ENCODE measurements around the gene SEPTIN10.
A peak's percentile ranks its signal among the peaks of the same experiment; 100 is the strongest.
"Not testable (repeated sequence)": the region's sequence is repeated elsewhere in the genome, so short reads cannot be mapped to it uniquely, and the experiment has no call there.

SEPTIN10 gene

DNA sequence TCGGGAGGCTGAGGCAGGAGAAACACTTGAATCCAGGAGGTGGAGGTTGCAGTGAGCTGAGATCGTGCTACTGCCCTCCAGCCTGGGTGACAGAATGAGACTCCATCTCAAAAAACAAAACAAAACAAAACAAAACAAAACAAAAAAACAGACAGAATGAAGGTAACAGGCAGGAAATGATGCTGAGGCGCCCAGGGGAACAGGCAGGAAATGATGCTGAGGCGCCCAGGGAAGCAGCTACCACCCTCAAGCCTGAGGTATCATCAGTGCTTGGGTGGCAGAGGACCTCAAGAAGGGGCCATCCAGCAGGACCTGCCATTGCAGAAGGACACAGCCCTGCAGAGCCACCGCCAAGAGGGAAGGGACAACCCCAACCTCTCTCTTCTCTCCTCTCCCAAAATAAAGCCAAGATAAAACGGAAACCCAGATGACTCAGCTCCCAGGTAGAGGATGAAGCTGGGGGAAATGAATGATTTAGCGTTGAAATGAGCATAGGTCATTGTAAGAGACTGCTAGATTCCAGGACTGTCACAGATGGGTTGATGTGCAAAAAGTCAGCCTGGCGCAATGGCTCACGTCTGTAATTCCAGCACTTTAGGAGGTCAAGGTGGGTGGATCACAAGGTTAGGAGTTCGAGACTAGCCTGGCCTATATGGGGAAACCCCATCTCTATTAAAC, 19.7 kb upstream of the SEPTIN10 start:
- no peak for DNase-seq

DNA sequence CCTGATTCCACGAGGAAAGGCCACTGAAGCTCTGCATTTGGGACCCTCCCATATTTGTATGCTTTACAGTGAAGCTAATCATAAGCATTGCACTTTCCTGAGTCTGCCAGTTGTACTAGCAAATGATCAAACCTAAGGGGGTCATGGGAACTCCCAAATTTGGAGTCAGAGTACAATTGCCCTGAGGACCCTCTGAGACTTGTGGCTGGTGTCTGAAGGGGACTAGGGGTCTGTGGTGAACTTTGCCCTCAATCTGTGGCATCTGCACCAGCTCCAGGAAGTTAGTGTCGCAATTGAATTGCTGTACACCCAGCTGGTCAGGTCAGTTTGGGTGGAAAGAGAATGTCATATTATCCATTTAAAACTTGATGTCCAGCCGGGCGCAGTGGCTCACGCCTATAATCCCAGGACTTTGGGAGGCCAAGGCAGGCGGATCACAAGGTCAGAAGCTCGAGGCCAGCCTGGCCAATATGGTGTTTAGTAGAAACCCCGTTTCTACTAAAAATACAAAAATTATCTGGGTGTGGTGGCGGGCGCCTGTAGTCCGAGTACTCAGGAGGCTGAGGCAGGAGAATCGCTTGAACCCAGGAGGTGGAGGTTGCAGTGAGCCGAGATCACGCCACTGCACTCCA, 18.5 kb upstream of the SEPTIN10 start:
- DNase-seq, result no peak

DNA sequence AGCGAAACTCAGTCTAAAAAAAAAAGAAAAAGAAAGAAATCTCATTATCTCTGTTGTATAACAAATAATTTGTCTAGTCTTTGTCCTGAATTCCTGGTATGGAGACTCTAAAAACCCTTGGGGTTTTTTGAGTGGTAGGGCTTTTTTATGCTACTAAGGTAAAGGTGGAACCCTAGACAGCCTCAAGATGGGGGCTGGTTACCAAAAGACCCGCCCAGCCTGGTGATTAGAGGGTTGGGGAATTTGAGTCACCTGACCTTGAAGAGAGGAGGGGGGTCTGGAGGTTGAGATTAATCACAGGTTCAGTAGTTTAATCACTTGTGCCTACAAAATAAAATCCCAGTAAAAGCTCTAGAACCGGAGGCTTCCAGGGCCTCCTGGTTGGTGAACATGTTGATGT, 18.0 kb upstream of the SEPTIN10 start:
- no peak for DNase-seq

- no peak for DNase-seq
These were observed 17.0 kb upstream of the SEPTIN10 start for GRCh38 chr2:109630441-109631430.

DNA sequence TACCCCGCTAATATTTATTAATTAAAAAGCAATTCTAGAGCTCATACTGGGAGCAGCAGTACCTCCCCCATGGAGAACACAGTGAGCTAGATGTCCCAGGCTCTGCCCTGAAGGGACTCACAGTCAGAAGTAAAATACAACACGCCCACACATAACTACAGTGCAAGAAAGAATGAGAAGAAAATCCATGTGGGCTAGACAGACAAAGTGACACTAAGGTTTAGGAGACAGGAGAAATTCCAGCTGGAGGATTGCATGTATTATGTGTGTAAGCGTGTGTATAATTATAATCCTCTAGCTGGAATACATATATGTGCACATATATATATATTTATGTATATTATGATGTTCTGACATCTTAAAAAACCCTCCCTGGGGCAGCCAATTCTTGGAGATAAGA, 16.1 kb upstream of the SEPTIN10 start:
- DNase-seq, result no peak

DNA sequence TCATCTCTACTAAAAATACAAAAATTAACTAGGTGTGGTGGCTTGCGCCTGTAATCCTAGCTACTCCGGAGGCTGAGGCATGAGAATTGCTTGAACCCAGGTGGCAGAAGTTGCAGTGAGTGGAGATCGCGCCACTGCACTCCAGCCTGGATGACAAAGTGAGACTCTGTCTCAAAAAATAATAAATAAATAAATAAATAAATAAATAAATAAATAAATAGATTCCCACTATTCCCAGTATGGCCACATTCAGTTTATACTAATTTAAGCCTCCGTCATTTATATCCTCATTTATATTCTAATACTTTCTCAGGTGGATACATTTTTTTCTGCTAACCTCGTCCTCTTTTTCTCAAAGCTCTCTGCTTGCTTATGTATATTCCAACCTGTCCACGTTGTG, 14.6 kb upstream of the SEPTIN10 start:
- not testable (repeated sequence) for DNase-seq

DNA sequence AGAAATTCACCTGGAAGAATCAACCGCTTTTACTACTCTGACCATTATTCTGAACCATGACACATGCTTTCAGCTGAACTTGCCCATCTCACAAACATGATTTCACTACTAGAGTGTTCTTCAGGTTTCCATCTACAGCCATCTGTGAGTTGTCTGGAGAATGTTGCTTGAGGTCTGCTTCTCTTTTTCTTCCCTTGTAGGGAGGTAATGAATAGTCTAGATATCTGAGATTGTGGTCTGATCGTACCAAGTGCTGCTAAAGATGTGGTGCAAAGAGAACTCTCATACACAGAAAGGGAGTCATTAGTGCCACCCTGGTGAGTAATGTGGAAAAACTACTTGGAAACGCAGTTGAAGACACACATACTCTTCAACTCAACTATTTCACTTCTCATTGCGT, 10.6 kb upstream of the SEPTIN10 start:
- DNase-seq, result no peak

DNA sequence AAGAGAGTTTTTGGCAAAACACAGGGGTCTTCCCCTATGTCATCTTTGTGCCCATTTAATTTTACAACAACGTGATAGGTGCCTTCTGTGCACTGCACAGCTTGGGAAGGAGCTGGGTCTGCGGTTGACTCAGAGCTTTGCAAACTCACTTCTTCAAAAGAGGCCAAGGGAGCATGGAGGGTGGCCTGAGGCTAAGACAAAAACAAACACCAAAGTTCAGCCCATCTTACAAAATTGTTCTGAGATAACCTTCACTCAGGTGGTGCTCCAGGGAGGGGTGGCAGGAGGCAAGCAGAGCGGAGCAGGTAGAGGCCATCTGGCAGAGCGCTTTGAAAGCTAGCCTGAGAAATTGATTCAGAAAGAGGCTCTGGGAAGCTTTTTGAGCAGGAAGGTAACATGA, 10.2 kb upstream of the SEPTIN10 start:
- no peak for DNase-seq

DNA sequence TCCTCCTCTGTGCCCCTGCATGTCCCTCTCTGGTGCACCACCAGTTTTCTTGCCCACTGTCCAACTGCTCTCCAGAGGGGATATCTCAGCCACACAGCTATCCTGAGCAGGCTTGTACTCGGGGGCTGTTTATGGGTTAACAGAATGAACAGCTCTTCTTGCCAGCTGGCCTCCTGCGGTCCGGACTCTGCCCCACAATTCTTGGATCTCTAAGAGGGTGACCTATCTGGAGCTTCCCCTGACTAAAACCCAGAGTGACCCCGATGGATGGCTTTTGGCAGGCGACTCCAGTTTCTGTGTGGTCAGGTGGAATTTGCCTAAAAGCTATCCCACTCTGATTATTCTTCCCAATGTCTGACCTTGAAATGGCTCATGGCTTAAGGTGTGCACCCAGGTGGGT, 9.5 kb upstream of the SEPTIN10 start:
- DNase-seq, result no peak

DNA sequence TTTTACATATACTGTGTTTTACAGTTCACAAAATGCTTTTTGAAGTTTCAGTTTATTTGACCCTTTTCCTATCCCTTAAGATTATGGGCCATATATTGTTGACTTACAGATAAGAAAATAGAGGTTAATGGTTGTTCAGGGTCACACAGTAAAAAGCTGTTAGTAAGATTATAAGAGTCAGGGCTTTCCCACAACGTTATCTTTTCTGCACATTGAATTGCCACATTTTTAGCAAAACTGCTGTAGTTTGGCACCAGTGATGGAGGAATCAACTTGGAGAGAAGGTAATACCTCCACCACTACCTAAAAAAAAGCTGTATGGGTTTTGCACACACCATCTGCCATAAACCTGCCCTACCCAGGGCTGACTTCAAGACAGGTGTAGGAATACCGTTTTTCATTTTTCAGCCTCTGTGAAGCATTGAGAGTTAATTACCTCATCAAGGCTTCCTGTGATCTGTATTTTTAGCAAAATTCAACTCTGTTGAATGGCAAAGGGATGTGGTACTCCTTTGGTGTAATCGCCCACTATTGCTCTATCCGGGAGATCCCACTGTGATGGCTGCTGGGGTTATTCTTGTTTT, 5.4 kb upstream of the SEPTIN10 start:
- peak; percentile 18 for DNase-seq

GRCh38 chr2:109616184-109616583, 2.4 kb upstream of the SEPTIN10 start:
- DNase-seq, result no peak

- DNase-seq, result no peak
These were observed 1.9 kb upstream of the SEPTIN10 start for GRCh38 chr2:109615637-109616144.

DNA sequence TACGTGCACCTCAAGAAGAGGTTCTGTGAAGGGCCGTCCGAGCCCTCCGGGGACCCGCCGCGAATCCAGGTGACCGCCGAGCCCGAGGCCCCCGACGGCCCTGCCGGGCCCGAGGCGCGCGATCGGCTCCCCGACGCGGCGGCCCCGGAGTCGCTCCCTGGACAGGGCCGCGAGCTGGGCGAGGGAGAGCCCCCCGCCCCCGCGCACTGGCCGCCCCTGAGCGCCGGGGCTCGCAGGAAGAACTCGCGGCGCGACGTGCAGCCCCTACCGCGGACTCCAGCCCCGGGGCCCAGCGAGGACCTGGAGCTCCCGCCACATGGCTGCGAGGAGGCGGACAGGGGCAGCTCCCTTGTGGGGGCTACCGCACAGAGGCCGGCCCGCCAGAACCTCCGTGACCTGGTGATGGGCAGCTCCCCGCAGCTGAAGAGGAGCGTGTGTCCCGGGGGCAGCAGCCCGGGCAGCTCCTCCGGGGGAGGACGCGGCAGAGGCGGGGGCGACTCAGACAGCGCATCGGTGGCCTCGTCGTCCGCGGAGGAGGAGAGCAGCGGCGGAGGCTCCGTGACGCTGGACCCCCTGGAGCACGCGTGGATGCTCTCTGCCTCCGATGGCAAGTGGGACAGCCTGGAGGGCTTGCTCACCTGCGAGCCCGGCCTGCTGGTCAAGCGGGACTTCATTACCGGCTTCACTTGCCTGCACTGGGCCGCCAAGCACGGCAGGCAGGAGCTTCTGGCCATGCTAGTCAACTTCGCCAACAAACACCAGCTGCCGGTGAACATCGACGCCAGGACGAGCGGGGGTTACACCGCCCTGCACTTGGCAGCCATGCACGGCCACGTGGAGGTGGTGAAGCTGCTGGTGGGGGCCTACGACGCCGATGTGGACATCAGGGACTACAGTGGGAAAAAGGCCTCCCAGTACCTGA, 1.2 kb upstream of the SEPTIN10 start:
- DNase-seq, result no peak

DNA sequence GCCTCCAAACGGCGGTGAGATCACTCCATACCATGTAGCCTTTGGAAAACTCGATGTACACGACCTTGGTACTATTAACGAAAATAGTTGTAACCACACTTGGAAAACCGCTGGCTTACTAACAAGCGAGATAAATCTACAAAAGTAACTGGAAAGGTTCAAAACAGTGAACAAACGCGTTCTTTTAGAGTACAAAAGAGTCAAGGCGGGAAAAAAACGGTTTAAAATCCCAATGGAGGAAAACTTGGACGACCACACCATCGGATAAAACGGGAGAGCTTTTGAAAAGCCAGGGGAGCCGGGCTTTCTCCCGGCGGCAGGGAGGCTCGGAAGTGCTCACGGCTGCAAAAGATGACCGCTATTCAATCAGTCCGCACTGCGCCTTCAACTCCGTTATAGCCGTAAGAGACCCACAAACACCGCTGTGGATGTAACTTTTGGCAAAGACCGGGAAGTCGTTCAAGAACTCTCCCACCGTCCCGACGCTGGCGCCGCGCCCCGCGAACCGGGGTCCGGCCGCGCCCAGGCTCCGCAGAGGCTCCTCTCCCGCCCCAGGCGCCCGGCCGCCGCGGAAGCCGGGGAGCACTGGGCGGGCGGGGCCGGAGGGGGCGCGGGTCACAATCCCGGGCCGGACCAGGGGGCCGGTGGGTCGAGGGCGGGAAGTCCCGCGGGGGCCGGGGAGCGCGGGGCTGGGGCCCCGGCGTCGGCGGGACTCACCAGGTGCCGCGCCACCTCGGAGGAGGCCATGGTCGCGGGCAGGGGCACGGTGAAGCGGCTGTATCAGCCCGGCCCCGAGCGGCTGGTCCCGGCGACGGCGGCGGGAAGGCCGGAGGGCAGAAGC, 465 bp downstream of the SEPTIN10 start:
- no peak for DNase-seq

- no peak for DNase-seq
These were observed 2.2 kb downstream of the SEPTIN10 start for GRCh38 chr2:109611467-109612095.

DNA sequence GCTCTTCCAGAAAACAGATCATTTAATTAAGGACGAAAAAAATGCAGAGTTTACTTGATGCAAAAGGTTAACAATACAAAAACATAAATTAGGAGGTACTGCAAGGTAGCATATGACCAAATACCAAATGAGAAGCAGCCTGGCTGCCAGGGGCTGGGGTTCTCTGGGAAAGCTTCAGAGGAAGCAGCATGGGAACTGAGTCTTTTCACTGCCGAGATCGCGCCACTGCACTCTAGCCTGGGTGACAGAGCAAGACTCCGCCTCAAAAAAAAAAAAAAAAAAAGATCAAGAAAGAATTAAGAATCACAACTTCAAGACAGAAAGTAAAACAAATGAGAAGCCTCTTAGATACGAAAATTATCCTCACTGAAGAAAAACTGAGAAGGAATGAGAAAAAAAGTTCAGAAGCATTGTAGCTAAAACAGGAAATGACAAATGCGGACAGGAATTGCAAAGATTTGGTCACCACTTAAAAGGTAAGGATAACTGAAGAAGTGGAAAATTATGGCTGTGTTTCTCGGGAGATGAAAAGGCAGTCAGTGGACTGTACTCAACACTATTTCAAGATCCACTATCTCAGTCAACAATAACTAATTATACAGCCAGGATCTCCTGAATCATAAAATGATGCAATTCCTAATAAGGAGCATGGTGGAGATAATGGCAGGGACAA, 4.3 kb downstream of the SEPTIN10 start:
- no peak for DNase-seq

DNA sequence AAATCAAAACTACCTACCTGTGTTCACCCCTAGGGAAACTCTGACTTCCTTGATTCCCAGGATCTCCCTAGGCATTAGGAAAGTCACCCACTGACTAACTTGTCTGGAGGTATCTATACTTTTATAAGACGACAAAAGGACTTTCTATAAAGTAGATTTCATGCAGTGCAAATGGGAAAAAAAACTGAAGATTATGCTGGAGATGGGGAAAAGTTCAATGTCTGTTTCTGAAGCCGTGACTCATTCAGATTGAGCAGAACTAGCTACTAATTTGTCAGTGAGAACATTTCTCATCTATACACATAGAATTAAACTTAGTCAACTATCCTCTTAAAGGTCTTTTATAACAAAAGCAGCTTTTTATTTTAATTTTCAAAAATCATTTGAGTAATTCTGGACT, 6.0 kb downstream of the SEPTIN10 start:
- no peak for DNase-seq

GRCh38 chr2:109604597-109604996, 9.2 kb downstream of the SEPTIN10 start:
- DNase-seq, result no peak

DNA sequence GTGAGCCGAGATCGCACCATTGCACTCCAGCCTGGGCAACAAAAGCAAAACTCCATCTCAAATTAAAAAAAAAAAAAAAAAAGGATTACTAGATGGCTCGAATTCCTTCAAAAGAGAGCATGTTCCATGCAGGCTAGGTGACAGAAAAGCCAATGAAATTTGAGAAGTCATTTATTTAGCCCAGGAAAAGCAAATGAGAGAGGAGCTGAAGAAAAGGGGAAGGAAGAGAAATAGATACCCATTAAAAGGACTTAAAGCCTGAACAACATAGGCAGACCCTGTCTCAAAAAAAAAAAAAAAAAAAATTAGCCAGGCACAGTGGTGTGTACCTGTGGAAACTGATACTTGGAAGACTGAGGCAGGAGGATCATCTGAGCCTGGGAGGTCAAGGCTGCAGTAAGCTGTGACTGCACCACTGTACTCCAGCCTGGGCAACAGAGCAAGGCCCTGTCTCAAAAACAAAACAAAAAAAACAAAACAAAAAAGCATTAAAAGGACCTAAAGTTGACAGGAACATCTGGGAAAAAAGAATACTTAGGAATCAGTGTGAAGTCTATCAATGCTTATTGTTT, 11.1 kb downstream of the SEPTIN10 start:
- no peak for DNase-seq

DNA sequence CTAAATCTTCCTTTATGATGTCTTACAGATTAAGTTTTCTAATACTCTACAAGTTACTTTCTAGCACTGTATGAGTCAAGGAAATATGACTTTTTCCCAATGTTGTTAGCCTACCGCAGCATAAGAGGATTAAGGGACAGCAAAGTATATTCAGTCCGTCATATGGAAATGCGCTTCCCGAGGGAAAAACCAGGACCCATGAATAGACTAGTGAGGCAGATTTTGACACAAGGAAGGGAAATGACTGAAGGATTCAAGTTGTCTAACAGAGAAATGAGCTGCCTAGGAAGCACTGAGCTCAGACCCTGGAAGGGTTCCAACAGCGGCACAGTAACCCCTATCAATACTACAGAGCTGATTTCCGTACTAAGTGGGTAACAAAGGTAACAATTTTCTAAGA, 12.0 kb downstream of the SEPTIN10 start:
- no peak for DNase-seq

All from hematopoietic multipotent progenitor cell treated with erythropoietin and hydrocortisone succinate and interleukin-3 and kit ligand, for 8 days (in vitro differentiated cells).